Right atrium auricular region (tissue), 2 donors: ENCODE results near the gene ZNF511. TPM values are rescaled to one million over a fixed set of nuclear protein-coding genes. Genes with fewer than 3 reads are reported as not detected.

Experiments used
- DNase-seq: peaks from one replicate; pipeline ENCODE4 v3.0.0-alpha.2; 2019; ENCODE audit warnings: low spot score
- H3K27ac ChIP-seq, 2 donors: fragments of 200-600 bp; sonication (generic); 1 replicate in 1 of 2; 2 replicates in 1 of 2; pipeline ENCODE4 v1.5.1; 2016 to 2019
- H3K27me3 ChIP-seq, 2 donors: fragments of 200-600 bp; sonication (generic); one replicate each; pipeline versions ENCODE4 v1.5.1 to v1.6.0; 2017 to 2019
- H3K36me3 ChIP-seq: fragments of 200-600 bp; sonication (generic); one replicate; pipeline ENCODE4 v1.5.1; 2016
- H3K4me1 ChIP-seq, 2 donors: fragments of 200-600 bp; sonication (generic); one replicate each; pipeline versions ENCODE4 v1.5.1 to v1.6.0; 2017 to 2019
- H3K4me3 ChIP-seq, 2 donors: fragments of 200-600 bp; sonication (generic); 1 replicate in 1 of 2; 2 replicates in 1 of 2; pipeline ENCODE4 v1.5.1; 2017 to 2019; ENCODE audit warnings: mild to moderate bottlenecking in 1 of 2, moderate library complexity in 1 of 2
- H3K9me3 ChIP-seq, 2 donors: fragments of 200-600 bp; sonication (generic); one replicate each; pipeline ENCODE4 v1.5.1; 2019
- CTCF ChIP-seq, 2 donors: fragments of 200-600 bp; sonication (generic); IDR thresholded peaks; one replicate each; pipeline ENCODE4 v1.5.1; 2019; ENCODE audit warnings: antibody characterized with exemption in 2 of 2
- total RNA-seq, 2 donors: library from RNA; depleted of rRNA; stranded (reverse); fragments of >200 nt; gene quantifications; one replicate each; pipeline ENCODE4 v1.1.0, GENCODE V29; 2016

The ZNF511 gene
- 10 to 100 TPM; 28.1 to 31.9 TPM for total RNA-seq

- Histone ChIP-seq H3K27me3 (no peaks in the 10 kb centered on the region), H3K4me3 (peak within 1 kb of the TSS; percentile 94 to 98), H3K27ac (peak within 1 kb of the TSS; percentile 91 to 93), H3K4me1 (peaks cover 0 to 31% of the 10 kb centered on the region in 2 donors), H3K36me3 (no peaks in the 10 kb centered on the region), H3K9me3 (no peaks in the 10 kb centered on the region)
- peak; percentile 86 for DNase-seq
- peak in 1 of 2 donors; percentile 17 for TF ChIP-seq CTCF (IDR thresholded peaks at IDR 0.05)
Measured at GRCh38 chr10:133308421-133309099, at the start of gene ZNF511, which contains the start of gene TUBGCP2. ZNF511 (plus strand) TSS chr10:133308914; CDS start chr10:133308944, 30 bp downstream. TUBGCP2 (minus strand) TSS chr10:133308872; CDS start chr10:133302941, 5,931 bp downstream.

GRCh38 chr10:133259602-133259989 lies 49.1 kb upstream of the ZNF511 start:
- Histone ChIP-seq H3K4me1 (peaks cover 0 to 52% of the 10 kb centered on the region in 2 donors), H3K36me3 (no peaks in the 10 kb centered on the region), H3K9me3 (no peaks in the 10 kb centered on the region), H3K4me3 (no peak overlapping the region), H3K27ac (peak overlapping the region; percentile 41 to 52), H3K27me3 (no peaks in the 10 kb centered on the region)
- no peak for TF ChIP-seq CTCF (IDR thresholded peaks at IDR 0.05)
- DNase-seq, result peak; percentile 60

DNA sequence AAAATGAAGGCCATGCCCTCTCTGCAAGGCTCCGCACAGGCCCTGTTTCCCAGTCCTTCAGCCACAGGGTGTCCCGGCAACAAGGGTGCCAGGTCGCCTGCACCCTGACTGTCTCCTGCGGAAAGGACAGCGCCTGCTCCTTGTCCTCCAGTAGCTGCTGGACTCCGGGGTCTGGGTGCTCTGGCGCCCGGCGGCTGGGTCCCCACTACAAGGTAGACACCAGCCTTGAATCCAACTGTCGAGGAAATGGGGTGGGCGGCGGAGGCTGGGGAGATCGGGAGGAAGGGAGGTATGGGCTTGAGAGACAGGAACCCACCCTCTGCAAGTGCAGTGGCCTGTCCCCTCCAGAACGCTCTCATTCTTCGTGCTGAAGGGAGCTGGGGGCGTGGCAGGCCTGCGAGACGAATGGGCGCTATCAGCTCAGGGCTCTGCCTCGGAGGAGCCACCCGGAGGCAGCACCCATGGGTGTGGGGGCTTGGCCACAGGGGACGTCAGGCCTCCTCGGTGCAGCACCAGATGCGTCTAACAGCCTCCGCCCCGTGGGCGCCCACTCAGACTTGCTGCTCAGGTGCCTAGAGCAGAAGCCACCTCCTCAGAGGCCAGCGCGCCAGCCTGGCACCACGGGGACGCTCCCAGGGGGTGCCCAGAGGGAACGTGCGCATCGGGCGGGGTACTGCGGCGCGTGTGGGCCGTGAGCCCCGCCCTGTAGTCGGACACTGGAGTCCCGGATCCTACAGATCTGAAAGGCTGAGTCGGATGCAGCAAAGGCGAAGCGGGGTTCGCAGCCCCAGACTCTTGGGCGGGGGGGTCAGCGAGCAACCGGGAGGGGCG lies 47.6 kb upstream of the ZNF511 start:
- peak overlapping the region; percentile 87 to 88 for H3K27ac ChIP-seq
- H3K4me1 ChIP-seq, result peaks cover 0 to 52% of the 10 kb centered on the region in 2 donors

GRCh38 chr10:133261726-133262325 lies 46.9 kb upstream of the ZNF511 start:
- peaks cover 0 to 52% of the 10 kb centered on the region in 2 donors for H3K4me1 ChIP-seq
- H3K36me3 ChIP-seq, result no peaks in the 10 kb centered on the region
- peak; percentile 84 for DNase-seq
- H3K4me3 ChIP-seq, result peak overlapping the region; percentile 74 to 76
- H3K27ac ChIP-seq, result peak overlapping the region; percentile 87 to 88
- TF ChIP-seq CTCF (IDR thresholded peaks at IDR 0.05), result no peak
- H3K27me3 ChIP-seq, result no peaks in the 10 kb centered on the region
- H3K9me3 ChIP-seq, result no peaks in the 10 kb centered on the region

More for the DNA sequence above, 47.6 kb upstream of the ZNF511 start:
- H3K27me3 ChIP-seq, result no peaks in the 10 kb centered on the region
- no peak for TF ChIP-seq CTCF (IDR thresholded peaks at IDR 0.05)
- H3K4me3 ChIP-seq, result peak overlapping the region; percentile 74 to 76
- no peaks in the 10 kb centered on the region for H3K9me3 ChIP-seq
- peak; percentile 61 for DNase-seq
- no peaks in the 10 kb centered on the region for H3K36me3 ChIP-seq

- H3K4me1 ChIP-seq, result peaks cover 0 to 45% of the 10 kb centered on the region in 2 donors
- no peak overlapping the region for H3K27ac ChIP-seq
- DNase-seq, result no peak
- no peak overlapping the region for H3K4me3 ChIP-seq
- no peak for TF ChIP-seq CTCF (IDR thresholded peaks at IDR 0.05)
- no peaks in the 10 kb centered on the region for H3K27me3 ChIP-seq
- no peaks in the 10 kb centered on the region for H3K9me3 ChIP-seq
- no peaks in the 10 kb centered on the region for H3K36me3 ChIP-seq
Measured at GRCh38 chr10:133262696-133263095, 46.0 kb upstream of the ZNF511 start.
